GM18867 (cell line): ENCODE data around the gene RIPK4.
"Not testable (repeated sequence)": the region's sequence is repeated elsewhere in the genome, so short reads cannot be mapped to it uniquely, and the experiment has no call there.

Experiments used
- ATAC-seq: cut with Tn5 transposase; IDR thresholded peaks from one replicate; pipeline ENCODE4 v1.9.1; 2021; ENCODE audit warnings: mild to moderate bottlenecking, moderate library complexity; ENCODE audit not compliant: unreplicated experiment

Gene RIPK4

GRCh38 chr21:41740604-41741252 is 26.1 kb downstream of the RIPK4 start:
- no peak for ATAC-seq

- no peak for ATAC-seq
These were observed 26.9 kb downstream of the RIPK4 start for GRCh38 chr21:41739936-41740335.

- ATAC-seq, result no peak
These were observed 27.8 kb downstream of the RIPK4 start for GRCh38 chr21:41739011-41739410.

GRCh38 chr21:41737651-41738324 is 29.1 kb downstream of the RIPK4 start:
- ATAC-seq, result no peak

GRCh38 chr21:41736423-41736822 is 30.4 kb downstream of the RIPK4 start:
- no peak for ATAC-seq

- no peak for ATAC-seq
These were observed 32.7 kb downstream of the RIPK4 start for GRCh38 chr21:41733951-41734689.

- no peak for ATAC-seq
These were observed 35.8 kb downstream of the RIPK4 start for GRCh38 chr21:41731081-41731480.

GRCh38 chr21:41730367-41730765 is 36.5 kb downstream of the RIPK4 start:
- ATAC-seq, result no peak

- no peak for ATAC-seq
These were observed 37.0 kb downstream of the RIPK4 start for GRCh38 chr21:41729701-41730366.

GRCh38 chr21:41727784-41728763 is 38.8 kb downstream of the RIPK4 start:
- no peak for ATAC-seq

GRCh38 chr21:41726970-41727783 is 39.7 kb downstream of the RIPK4 start:
- ATAC-seq, result no peak

- ATAC-seq, result no peak
These were observed 40.3 kb downstream of the RIPK4 start for GRCh38 chr21:41726630-41726969.

- ATAC-seq, result no peak
These were observed 40.7 kb downstream of the RIPK4 start for GRCh38 chr21:41726058-41726558.

- ATAC-seq, result no peak
These were observed 41.3 kb downstream of the RIPK4 start for GRCh38 chr21:41725421-41726031.

GRCh38 chr21:41723835-41724234 is 43.0 kb downstream of the RIPK4 start:
- not testable (repeated sequence) for ATAC-seq

- ATAC-seq, result no peak
These were observed 44.5 kb downstream of the RIPK4 start for GRCh38 chr21:41722052-41723018.

- no peak for ATAC-seq
These were observed 46.6 kb downstream of the RIPK4 start for GRCh38 chr21:41720250-41720649.

GRCh38 chr21:41719691-41720090 is 47.2 kb downstream of the RIPK4 start:
- ATAC-seq, result no peak
